Neural cell (in vitro differentiated cells): ENCODE measurements around the gene NHERF1. TPM values are rescaled to one million over a fixed set of nuclear protein-coding genes. Genes with fewer than 3 reads are reported as not detected.

ENCODE experiments used
- H2AFZ ChIP-seq: fragments of 200-600, 300-800 bp; sonication (generic), shearing (Covaris generic); 2 replicates; pipeline ENCODE4 v1.6.0; 2014; ENCODE audit warnings: low read depth, mild to moderate bottlenecking, antibody characterized with exemption, low read length, moderate library complexity
- H3F3A ChIP-seq: fragments of 200-600 bp; shearing (Covaris generic); 2 replicates; pipeline ENCODE4 v1.6.1; 2016; ENCODE audit warnings: mild to moderate bottlenecking, moderate library complexity, mixed read lengths, antibody characterized with exemption, low read length; ENCODE audit not compliant: insufficient read depth, poor library complexity, severe bottlenecking
- H3K27ac ChIP-seq: fragments of 200-600, 300-800 bp; sonication (generic), shearing (Covaris generic); 2 replicates; pipeline ENCODE4 v1.5.1; 2014; ENCODE audit warnings: mild to moderate bottlenecking, low read length, moderate library complexity
- H3K27me3 ChIP-seq: fragments of 300-800, 200-600 bp; sonication (generic), shearing (Covaris generic); 2 replicates; pipeline ENCODE4 v1.6.0; 2014; ENCODE audit warnings: mild to moderate bottlenecking, low read depth, low read length, moderate library complexity; ENCODE audit not compliant: insufficient read depth
- H3K36me3 ChIP-seq: fragments of 300-800, 200-600 bp; sonication (generic), shearing (Covaris generic); 2 replicates; pipeline ENCODE4 v1.5.1; 2014; ENCODE audit warnings: mild to moderate bottlenecking, antibody characterized with exemption, low read length, moderate library complexity; ENCODE audit not compliant: insufficient read depth
- H3K4me2 ChIP-seq: fragments of 300-800, 200-600 bp; sonication (generic), shearing (Covaris generic); 2 replicates; pipeline ENCODE4 v1.6.0; 2014; ENCODE audit warnings: mild to moderate bottlenecking, low read length
- H3K4me3 ChIP-seq: fragments of 300-800, 200-600 bp; sonication (generic), shearing (Covaris generic); 2 replicates; pipeline ENCODE4 v1.5.1; 2014; ENCODE audit warnings: mild to moderate bottlenecking, low read length, moderate library complexity
- H3K79me2 ChIP-seq: fragments of 200-600 bp; shearing (Covaris generic); replicated peaks from 2 replicates; pipeline ENCODE4 v1.6.0; 2014; ENCODE audit warnings: mild to moderate bottlenecking, low read length, moderate library complexity; ENCODE audit not compliant: insufficient read depth
- H3K9ac ChIP-seq: fragments of 300-800, 200-600 bp; sonication (generic), shearing (Covaris generic); 2 replicates; pipeline ENCODE4 v1.6.1; 2016; ENCODE audit warnings: mild to moderate bottlenecking, low read length, mixed read lengths
- H3K9me2 ChIP-seq: fragments of 200-600 bp; shearing (Covaris generic); 2 replicates; pipeline ENCODE4 v1.6.1; 2016; ENCODE audit warnings: mild to moderate bottlenecking, low read length, mixed read lengths; ENCODE audit not compliant: insufficient read depth
- H3K9me3 ChIP-seq: fragments of 200-600, 300-800 bp; sonication (generic), shearing (Covaris generic); 2 replicates; pipeline ENCODE4 v1.6.1; 2016; ENCODE audit warnings: mild to moderate bottlenecking, mixed run types, low read length, moderate library complexity, mixed read lengths
- H4K20me1 ChIP-seq: fragments of 200-600 bp; shearing (Covaris generic); 2 replicates; pipeline ENCODE4 v1.6.1; 2016; ENCODE audit warnings: mild to moderate bottlenecking, mixed run types; ENCODE audit not compliant: insufficient read depth
- EP300 ChIP-seq: fragments of 450-650 bp; conservative IDR thresholded peaks from 2 replicates; pipeline ENCODE4 v1.6.1; 2014; ENCODE audit warnings: antibody characterized with exemption, mild to moderate bottlenecking, moderate library complexity; ENCODE audit not compliant: poor library complexity, severe bottlenecking
- EZH2 ChIP-seq: fragments of 200-600, 300-800 bp; shearing (Covaris generic), sonication (generic); IDR thresholded peaks from 2 replicates; pipeline ENCODE4 v1.6.1; 2014; ENCODE audit warnings: antibody characterized with exemption, low read length, borderline replicate concordance, mild to moderate bottlenecking; ENCODE audit not compliant: insufficient read depth, poor library complexity, severe bottlenecking
- MXI1 ChIP-seq: fragments of 450-650 bp; conservative IDR thresholded peaks from 2 replicates; pipeline ENCODE4 v1.6.1; 2014; ENCODE audit warnings: antibody characterized with exemption, mild to moderate bottlenecking; ENCODE audit not compliant: poor library complexity, severe bottlenecking
- POLR2AphosphoS5 ChIP-seq: IDR thresholded peaks from 2 replicates; pipeline ENCODE4 v1.6.1; 2012
- RAD21 ChIP-seq: fragments of 450-650 bp; conservative IDR thresholded peaks from 2 replicates; pipeline ENCODE4 v1.6.1; 2014; ENCODE audit warnings: antibody characterized with exemption, mild to moderate bottlenecking, moderate library complexity
- SMC3 ChIP-seq: fragments of 450-650 bp; conservative IDR thresholded peaks from 2 replicates; pipeline ENCODE4 v1.6.1; 2014; ENCODE audit warnings: antibody characterized with exemption, mild to moderate bottlenecking, moderate library complexity; ENCODE audit not compliant: poor library complexity
- TAF1 ChIP-seq: IDR thresholded peaks from 2 replicates; pipeline ENCODE4 v1.6.1; 2012; ENCODE audit warnings: low read depth
- polyA plus RNA-seq: library from polyadenylated mRNA; depleted of rRNA; stranded (reverse); fragments of >200 nt; gene quantifications from 2 replicates; pipeline ENCODE4 v1.2.3, GENCODE V29; 2014
- TF ChIP-seq, protein P1 (sequence below): fragments of 450-650 bp; IDR thresholded peaks from 2 replicates; pipeline ENCODE4 v1.5.1; 2014; ENCODE audit warnings: antibody characterized with exemption, mild to moderate bottlenecking, moderate library complexity; ENCODE audit not compliant: poor library complexity, severe bottlenecking
- TF ChIP-seq, protein P2 (sequence below): IDR thresholded peaks from 2 replicates; pipeline ENCODE4 v1.6.1; 2012; ENCODE audit warnings: borderline replicate concordance

NHERF1 gene
- polyA plus RNA-seq, 1 donor from 2014 or later = 0.51 TPM

DNA sequence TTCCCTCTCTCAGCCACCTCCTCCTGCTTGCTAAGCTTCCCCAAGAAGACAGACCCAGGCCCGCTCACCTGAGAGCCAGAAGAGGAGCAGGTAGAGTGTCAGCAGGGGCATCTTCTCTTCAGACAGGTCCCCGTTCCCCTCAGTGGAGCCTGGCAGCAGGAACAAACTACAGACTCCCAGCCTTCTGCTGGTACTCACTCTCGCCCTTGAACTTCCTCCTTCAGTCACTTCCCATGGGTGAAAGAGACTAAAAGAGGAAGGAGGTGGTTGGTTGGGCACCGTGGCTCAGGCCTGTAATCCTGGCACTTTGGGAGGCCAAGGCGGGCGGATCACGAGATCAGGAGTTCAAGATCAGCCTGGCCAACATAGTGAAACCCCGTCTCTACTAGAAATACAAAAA lies 35.7 kb upstream of the NHERF1 start, which contains the start of gene CD300LF:
TSS of gene CD300LF (minus strand) at position 168 of the 400 bp plus-strand sequence. CDS start at position 111, 57 bp downstream.
- Histone ChIP-seq H4K20me1 (no peaks in the 10 kb centered on the region), H3K9me2 (no peaks in the 10 kb centered on the region), H2AFZ (no peak within 1 kb of the TSS), H3K36me3 (no peaks in the 10 kb centered on the region), H3K4me2 (no peak within 1 kb of the TSS), H3K79me2 (no peaks in the 10 kb centered on the region), H3K27me3 (no peaks in the 10 kb centered on the region), H3K9ac (no peak within 1 kb of the TSS), H3K9me3 (no peaks in the 10 kb centered on the region), H3F3A (no peaks in the 10 kb centered on the region), H3K4me3 (no peak within 1 kb of the TSS), H3K27ac (no peak within 1 kb of the TSS)
- no peak for TF ChIP-seq EZH2
- TF ChIP-seq, protein P1, sequence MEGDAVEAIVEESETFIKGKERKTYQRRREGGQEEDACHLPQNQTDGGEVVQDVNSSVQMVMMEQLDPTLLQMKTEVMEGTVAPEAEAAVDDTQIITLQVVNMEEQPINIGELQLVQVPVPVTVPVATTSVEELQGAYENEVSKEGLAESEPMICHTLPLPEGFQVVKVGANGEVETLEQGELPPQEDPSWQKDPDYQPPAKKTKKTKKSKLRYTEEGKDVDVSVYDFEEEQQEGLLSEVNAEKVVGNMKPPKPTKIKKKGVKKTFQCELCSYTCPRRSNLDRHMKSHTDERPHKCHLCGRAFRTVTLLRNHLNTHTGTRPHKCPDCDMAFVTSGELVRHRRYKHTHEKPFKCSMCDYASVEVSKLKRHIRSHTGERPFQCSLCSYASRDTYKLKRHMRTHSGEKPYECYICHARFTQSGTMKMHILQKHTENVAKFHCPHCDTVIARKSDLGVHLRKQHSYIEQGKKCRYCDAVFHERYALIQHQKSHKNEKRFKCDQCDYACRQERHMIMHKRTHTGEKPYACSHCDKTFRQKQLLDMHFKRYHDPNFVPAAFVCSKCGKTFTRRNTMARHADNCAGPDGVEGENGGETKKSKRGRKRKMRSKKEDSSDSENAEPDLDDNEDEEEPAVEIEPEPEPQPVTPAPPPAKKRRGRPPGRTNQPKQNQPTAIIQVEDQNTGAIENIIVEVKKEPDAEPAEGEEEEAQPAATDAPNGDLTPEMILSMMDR = no peak
- TF ChIP-seq POLR2AphosphoS5 = no peak
- TF ChIP-seq MXI1 = no peak
- TF ChIP-seq TAF1 = no peak

DNA sequence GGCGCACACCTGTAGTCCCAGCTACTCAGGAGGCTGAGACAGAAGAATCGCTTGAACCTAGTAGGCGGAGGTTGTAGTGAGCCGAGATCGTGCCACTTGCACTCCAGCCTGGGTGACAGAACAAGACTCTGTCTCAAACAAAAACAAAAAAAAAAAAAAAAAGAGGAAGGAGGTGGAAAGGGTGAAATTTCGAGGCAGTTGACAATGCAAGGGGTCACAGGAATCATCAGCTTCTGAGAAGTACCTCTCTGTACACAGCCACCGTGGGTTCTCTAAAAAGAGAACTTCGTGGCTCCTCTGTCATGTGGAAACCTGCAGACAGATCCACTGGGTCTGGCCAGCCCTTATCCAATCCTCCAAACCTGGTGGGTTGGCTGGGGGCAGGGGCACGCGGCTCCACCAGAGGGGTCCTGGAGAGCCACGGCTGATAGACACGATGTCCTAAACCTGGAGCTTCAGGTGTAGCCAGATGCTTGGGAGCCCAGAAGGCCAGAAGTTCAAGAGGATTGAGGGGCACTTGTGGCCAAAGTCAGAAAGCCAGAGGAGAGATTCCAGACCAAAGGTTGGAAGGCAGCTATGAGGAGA lies 35.2 kb upstream of the NHERF1 start:
- Histone ChIP-seq H3K27me3 (no peaks in the 10 kb centered on the region), H3K9ac (no peak overlapping the region), H2AFZ (no peak overlapping the region), H3K9me3 (no peaks in the 10 kb centered on the region), H3F3A (no peaks in the 10 kb centered on the region), H4K20me1 (no peaks in the 10 kb centered on the region), H3K4me3 (no peak overlapping the region), H3K4me2 (no peak overlapping the region), H3K9me2 (no peaks in the 10 kb centered on the region), H3K36me3 (no peaks in the 10 kb centered on the region), H3K27ac (no peak overlapping the region), H3K79me2 (no peaks in the 10 kb centered on the region)
- no peak for TF ChIP-seq POLR2AphosphoS5
- TF ChIP-seq RAD21 = no peak
- no peak for TF ChIP-seq SMC3
- TF ChIP-seq EP300 = no peak
- no peak for TF ChIP-seq MXI1
- no peak for TF ChIP-seq EZH2
- TF ChIP-seq, protein P1 = no peak
- TF ChIP-seq TAF1 = no peak
- TF ChIP-seq, protein P2, sequence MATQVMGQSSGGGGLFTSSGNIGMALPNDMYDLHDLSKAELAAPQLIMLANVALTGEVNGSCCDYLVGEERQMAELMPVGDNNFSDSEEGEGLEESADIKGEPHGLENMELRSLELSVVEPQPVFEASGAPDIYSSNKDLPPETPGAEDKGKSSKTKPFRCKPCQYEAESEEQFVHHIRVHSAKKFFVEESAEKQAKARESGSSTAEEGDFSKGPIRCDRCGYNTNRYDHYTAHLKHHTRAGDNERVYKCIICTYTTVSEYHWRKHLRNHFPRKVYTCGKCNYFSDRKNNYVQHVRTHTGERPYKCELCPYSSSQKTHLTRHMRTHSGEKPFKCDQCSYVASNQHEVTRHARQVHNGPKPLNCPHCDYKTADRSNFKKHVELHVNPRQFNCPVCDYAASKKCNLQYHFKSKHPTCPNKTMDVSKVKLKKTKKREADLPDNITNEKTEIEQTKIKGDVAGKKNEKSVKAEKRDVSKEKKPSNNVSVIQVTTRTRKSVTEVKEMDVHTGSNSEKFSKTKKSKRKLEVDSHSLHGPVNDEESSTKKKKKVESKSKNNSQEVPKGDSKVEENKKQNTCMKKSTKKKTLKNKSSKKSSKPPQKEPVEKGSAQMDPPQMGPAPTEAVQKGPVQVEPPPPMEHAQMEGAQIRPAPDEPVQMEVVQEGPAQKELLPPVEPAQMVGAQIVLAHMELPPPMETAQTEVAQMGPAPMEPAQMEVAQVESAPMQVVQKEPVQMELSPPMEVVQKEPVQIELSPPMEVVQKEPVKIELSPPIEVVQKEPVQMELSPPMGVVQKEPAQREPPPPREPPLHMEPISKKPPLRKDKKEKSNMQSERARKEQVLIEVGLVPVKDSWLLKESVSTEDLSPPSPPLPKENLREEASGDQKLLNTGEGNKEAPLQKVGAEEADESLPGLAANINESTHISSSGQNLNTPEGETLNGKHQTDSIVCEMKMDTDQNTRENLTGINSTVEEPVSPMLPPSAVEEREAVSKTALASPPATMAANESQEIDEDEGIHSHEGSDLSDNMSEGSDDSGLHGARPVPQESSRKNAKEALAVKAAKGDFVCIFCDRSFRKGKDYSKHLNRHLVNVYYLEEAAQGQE = no peak
